NCI-H226 (cell line): Measurements from ENCODE around the gene LANCL3.

ENCODE experiments used
- DNase-seq: peaks from one replicate; pipeline ENCODE4 v3.0.0-alpha.2; 2015

Gene LANCL3

DNA sequence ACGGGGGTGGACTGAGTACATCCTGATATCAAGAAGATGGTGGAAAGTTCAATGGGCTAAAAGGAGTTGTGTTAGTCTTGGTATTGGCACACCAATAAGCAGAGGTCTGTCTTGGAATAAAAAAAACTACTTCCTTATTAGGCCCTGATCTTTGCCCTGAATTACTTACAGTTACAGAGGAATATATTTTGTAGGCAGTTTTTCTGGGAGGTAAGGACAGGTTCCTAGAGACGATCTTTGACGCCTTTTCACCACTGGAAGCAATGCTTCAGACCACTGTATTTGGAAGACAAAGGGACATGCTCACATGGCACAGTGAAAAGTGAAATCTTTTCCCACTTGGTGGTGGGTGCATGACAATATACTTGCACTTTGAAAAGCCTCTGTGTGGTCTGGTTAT lies 113.5 kb downstream of the LANCL3 start:
- no peak for DNase-seq

DNA sequence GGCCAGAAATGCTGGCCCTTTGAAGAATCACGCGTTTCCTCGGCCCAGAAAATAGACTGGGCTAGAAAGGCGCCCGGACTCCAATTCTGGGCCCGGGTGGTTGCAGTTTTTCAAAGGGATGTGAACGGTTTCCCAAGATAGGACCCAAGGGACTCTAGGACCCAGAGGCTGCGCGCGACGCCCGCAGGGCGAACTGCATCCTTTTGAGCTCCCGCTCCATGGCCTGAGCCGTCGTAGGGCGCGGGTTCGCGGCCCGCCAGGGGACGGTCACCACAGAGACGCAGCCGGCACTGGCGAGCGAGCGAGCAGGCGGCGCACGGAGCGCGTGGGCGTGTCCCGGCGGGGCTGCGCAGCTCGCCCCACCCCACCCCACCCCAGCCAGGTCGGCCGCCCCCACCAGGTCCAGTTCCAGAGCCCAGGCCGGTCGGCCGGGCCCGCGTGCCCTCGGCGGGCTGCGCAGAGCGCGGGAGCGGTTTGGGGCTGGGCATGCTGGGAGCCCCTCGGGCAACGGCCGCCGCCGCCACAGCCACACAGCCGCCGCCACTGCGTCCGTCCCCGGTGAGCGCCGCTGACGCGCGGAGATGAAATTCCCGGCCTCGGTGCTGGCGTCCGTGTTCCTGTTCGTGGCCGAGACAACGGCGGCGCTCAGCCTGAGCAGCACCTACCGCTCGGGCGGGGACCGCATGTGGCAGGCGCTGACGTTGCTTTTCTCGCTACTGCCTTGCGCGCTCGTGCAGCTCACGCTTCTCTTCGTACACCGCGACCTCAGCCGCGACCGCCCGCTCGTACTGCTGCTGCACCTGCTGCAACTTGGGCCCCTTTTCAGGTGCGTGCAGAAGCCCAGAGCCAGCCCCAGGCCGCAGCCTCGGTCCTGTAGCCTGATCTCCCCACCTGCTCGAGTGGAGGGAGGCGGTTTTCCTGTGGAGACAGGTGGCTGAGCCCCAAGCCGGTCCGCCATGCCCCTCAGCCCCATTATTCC lies 114.2 kb downstream of the LANCL3 start, which contains the start of gene XK:
XK (plus strand) TSS at position 411 of the 979 bp plus-strand sequence; CDS start at position 582, 171 bp downstream.
- peak; percentile 8 for DNase-seq

GRCh38 chrX:37686369-37686995 lies 115.0 kb downstream of the LANCL3 start:
- DNase-seq: no peak

DNA sequence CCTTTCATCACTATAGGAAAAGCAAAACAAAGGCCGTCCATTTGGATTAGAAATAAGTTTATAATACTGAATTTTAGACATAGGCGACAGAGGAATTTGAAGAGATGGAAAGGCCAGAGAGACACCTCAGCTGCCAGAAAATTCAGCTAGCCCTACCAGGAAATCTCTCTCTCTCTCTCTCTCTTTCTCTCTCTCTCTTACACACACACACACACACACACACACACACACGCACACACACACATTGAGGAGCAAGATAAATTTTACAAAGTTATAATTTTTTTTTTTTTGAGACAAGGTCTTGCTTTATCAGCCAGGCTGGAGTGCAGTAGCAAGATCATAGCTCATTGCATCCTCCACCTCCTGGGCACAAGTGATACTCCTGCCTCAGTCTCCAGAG lies 115.5 kb downstream of the LANCL3 start:
- no peak for DNase-seq

GRCh38 chrX:37690119-37690518 lies 118.7 kb downstream of the LANCL3 start:
- DNase-seq: no peak

DNA sequence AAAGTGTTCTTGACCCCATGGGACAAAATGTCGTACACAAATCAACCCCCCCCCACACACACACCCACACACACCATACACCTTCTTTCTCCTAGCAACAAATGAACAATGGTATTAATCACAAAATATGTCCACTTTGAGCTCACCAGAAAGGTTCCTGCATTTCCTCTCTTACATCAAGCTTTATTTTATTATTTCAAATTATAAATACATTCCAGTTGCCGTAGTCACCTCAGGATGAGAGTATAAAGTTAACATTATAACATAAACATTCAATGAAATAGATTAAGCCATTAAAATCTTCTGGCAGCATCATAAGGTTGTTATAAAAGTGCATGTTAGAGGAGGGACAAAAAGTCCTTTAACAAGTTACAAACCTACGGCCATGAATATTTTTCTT lies 121.5 kb downstream of the LANCL3 start:
- DNase-seq: no peak

DNA sequence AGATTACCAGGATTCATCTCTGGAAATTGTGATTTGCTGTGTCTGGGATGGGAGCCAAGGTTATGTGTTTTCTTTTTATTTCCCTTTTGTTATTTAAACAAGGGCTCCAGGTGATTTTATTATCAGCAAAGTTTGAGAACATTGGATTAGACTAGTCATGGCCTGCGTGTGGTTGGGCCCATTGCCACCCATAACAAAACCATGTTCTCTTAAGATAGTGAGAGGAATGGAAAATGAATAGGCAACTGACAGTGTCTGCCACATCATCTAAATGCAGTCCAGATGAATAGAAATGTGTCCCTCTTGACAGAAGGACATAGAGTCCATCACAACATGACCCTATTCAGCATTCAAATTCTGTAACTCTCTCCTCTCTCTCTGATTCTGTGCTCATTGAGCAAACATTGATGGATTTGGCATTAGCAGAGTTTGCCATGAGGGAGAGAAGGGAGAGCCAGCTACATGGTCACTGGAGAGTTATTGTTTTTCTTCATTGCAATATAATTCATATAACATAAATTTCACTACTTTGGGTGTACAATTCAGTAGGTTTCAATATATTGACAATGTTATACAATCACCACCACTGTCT lies 125.8 kb downstream of the LANCL3 start:
- DNase-seq: no peak

GRCh38 chrX:37701588-37701987 lies 130.1 kb downstream of the LANCL3 start:
- no peak for DNase-seq

- no peak for DNase-seq
Observed at GRCh38 chrX:37711991-37712390, 140.5 kb downstream of the LANCL3 start.

- no peak for DNase-seq
Observed at GRCh38 chrX:37712458-37712857, 141.0 kb downstream of the LANCL3 start.

DNA sequence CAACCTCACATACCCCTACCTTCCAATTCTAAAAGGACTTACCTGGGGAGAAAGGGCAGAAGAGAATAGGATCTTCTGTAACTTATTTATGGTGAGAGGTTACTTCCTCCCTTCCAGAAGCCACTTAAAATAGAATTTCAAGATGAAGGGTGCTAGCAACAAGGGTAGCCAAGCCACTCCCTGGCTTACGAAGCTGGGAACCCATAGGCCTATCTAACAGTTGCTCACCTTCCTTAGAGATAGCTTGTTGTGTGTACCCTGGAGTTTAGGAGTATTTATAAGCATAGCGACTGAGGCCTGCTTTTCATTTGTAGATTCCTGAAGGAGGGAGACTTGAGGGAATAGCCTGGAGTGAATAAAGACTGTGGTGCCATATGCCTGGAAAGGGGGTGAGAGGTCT lies 143.0 kb downstream of the LANCL3 start:
- no peak for DNase-seq

DNA sequence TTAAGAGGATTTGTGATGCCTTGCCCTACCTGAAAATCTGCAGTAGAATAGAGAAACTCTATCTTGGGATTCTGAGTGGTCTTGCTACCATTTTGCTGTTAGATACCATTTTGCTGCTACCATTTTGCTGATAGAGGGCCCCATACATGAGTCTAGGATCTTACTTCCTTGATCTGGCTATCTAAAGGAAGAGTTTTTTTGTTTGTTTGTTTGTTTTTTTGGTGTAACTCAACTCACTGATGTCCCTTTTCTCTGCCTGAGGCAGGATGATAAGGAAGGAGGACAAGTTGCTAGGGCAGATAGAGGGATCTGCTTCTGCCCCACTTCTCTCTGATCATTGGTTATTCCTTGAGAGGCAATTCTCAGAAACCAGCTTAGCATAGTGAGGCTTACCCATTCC lies 145.1 kb downstream of the LANCL3 start:
- DNase-seq: no peak

DNA sequence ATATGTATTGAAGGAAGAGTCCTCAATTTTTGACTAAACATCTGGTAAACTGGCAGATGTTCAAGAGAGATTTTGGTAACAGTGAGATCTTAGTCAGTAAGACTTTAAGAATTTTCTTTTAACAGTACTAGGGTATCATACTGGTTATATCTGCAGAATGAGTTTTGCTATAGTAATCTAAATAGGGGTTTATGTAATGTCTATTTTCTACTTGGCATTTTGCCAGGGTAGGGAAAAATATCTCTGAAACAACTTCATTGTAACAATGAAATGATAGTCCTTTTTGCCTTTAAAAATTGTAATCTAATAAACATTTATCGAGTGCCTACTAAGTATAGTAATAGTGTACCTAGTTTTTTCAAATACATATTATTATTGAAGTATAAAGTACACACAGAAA lies 146.2 kb downstream of the LANCL3 start:
- no peak for DNase-seq

DNA sequence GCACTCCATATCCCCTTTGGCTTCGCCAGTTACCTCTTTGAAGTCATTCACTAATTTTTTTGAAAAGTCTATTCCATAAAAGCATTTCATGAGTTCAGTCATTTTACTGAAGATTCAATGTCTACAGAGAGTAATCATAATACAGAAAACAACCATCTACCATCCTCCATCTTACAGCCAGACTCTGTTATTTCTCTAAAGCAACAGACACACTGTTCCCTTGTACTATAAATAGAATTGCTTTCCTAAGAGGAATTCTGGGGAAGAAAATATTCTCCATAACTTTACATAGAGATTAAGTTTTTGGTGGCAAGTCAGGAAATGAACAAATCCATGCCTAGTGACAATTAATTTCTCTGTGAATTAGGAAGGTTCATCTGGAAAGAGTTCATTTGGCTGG lies 151.1 kb downstream of the LANCL3 start:
- no peak for DNase-seq

DNA sequence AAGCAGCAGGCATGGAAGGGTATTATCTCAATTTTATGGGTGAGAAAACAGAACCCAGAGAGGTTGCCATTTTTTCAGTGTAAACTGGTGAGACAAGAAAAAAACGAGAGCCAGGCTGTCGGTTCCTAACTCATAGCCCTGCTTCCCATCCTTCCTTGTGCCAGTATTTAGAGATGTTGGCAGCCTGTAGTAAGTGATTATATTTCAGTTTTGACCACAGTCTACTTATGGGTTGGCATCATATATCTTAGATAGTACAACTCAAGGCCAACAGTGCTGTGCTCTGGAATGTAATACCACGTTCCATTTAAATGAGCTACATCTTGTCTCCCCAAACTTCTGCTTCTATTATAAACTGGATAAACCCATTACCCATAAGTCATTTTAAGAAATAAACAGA lies 154.9 kb downstream of the LANCL3 start:
- no peak for DNase-seq
